ENCODE data around the gene ARHGEF11.

ARHGEF11 gene

GRCh38 chr1:157044326-157044725, 1.2 kb downstream of the ARHGEF11 start:
- DNase-seq, result no peak

GRCh38 chr1:157043685-157044084, 1.9 kb downstream of the ARHGEF11 start:
- DNase-seq, result no peak

- no peak for DNase-seq
Measured at GRCh38 chr1:157042846-157043245, 2.7 kb downstream of the ARHGEF11 start.

- DNase-seq, result no peak
Measured at GRCh38 chr1:157040802-157041201, 4.7 kb downstream of the ARHGEF11 start.

GRCh38 chr1:157035121-157035520, 10.4 kb downstream of the ARHGEF11 start:
- no peak for DNase-seq

GRCh38 chr1:157034137-157034800, 11.3 kb downstream of the ARHGEF11 start:
- DNase-seq, result no peak

- DNase-seq, result no peak
Measured at GRCh38 chr1:157033357-157033876, 12.1 kb downstream of the ARHGEF11 start.

- no peak for DNase-seq
Measured at GRCh38 chr1:157032303-157032702, 13.2 kb downstream of the ARHGEF11 start.

- no peak for DNase-seq
Measured at GRCh38 chr1:157030728-157031127, 14.8 kb downstream of the ARHGEF11 start.

- DNase-seq, result no peak
Measured at GRCh38 chr1:157028674-157029073, 16.9 kb downstream of the ARHGEF11 start.

GRCh38 chr1:157025856-157026255, 19.7 kb downstream of the ARHGEF11 start:
- DNase-seq, result no peak

- no peak for DNase-seq
Measured at GRCh38 chr1:157025385-157025784, 20.2 kb downstream of the ARHGEF11 start.

- DNase-seq, result no peak
Measured at GRCh38 chr1:157021688-157022087, 23.9 kb downstream of the ARHGEF11 start.

- DNase-seq, result no peak
Measured at GRCh38 chr1:157019457-157019856, 26.1 kb downstream of the ARHGEF11 start.

GRCh38 chr1:157011845-157012244, 33.7 kb downstream of the ARHGEF11 start:
- no peak for DNase-seq

GRCh38 chr1:157008502-157008901, 37.0 kb downstream of the ARHGEF11 start:
- no peak for DNase-seq

GRCh38 chr1:157007306-157007705, 38.2 kb downstream of the ARHGEF11 start:
- DNase-seq, result no peak

- no peak for DNase-seq
Measured at GRCh38 chr1:157006676-157007075, 38.9 kb downstream of the ARHGEF11 start.

GRCh38 chr1:157005965-157006364, 39.6 kb downstream of the ARHGEF11 start:
- DNase-seq, result no peak

GRCh38 chr1:157004806-157005205, 40.7 kb downstream of the ARHGEF11 start:
- DNase-seq, result no peak

- DNase-seq, result no peak
Measured at GRCh38 chr1:157004327-157004726, 41.2 kb downstream of the ARHGEF11 start.

- DNase-seq, result no peak
Measured at GRCh38 chr1:157001304-157001703, 44.2 kb downstream of the ARHGEF11 start.

GRCh38 chr1:157000686-157001085, 44.9 kb downstream of the ARHGEF11 start:
- DNase-seq, result no peak

GRCh38 chr1:156999596-157000320, 45.8 kb downstream of the ARHGEF11 start:
- DNase-seq, result no peak
